GM23338 (cell line): ENCODE results near the gene DACT1.

Experiments
- CREB1 ChIP-seq: fragments of 250-450 bp; sonication (Bioruptor Pico); IDR thresholded peaks from 2 replicates; pipeline ENCODE4 v1.5.0; 2020; ENCODE audit warnings: low read depth, mild to moderate bottlenecking, moderate library complexity
- CTCF ChIP-seq, 2 experiments: fragments of 200-600 bp in 1 of 2; sonication (generic) in 1 of 2; conservative IDR thresholded peaks; 2 replicates each; pipeline versions ENCODE4 v1.5.1 to v1.6.1; 2016 to 2017; ENCODE audit warnings: antibody characterized with exemption in 2 of 2, low read depth in 2 of 2, mild to moderate bottlenecking in 2 of 2, moderate library complexity in 1 of 2
- EZH2 ChIP-seq: fragments of 200-600 bp; sonication (generic); IDR thresholded peaks from one replicate; pipeline ENCODE4 v1.8.0; 2017; ENCODE audit warnings: antibody characterized with exemption, mild to moderate bottlenecking, low read depth; ENCODE audit not compliant: unreplicated experiment
- EZH2phosphoT487 ChIP-seq: fragments of 200-600 bp; sonication (generic); IDR thresholded peaks from one replicate; pipeline ENCODE4 v1.8.1; 2018; ENCODE audit warnings: antibody characterized with exemption; ENCODE audit not compliant: unreplicated experiment
- NANOG ChIP-seq: IDR thresholded peaks from 2 replicates; pipeline ENCODE4 v1.6.1; 2016; ENCODE audit warnings: antibody characterized with exemption, borderline replicate concordance
- POLR2AphosphoS5 ChIP-seq: IDR thresholded peaks from 2 replicates; pipeline ENCODE4 v1.6.1; 2016; ENCODE audit warnings: antibody characterized with exemption, low read depth
- REST ChIP-seq: IDR thresholded peaks from one replicate; pipeline ENCODE4 v1.6.1; 2018; ENCODE audit warnings: antibody characterized with exemption; ENCODE audit not compliant: unreplicated experiment
- ZNF331 ChIP-seq: fragments of 250-450 bp; sonication (Bioruptor Pico); IDR thresholded peaks from 2 replicates; pipeline ENCODE4 v1.5.0; 2020; ENCODE audit warnings: low read depth, mild to moderate bottlenecking, moderate library complexity
- ZNF462 ChIP-seq: fragments of 250-450 bp; sonication (Bioruptor Pico); IDR thresholded peaks from 2 replicates; pipeline ENCODE4 v1.5.0; 2020; ENCODE audit warnings: mild to moderate bottlenecking, moderate library complexity

- no peak for TF ChIP-seq CTCF (conservative IDR thresholded peaks at IDR 0.05; ENCODE audit: low read depth in 2 of 2)
- TF ChIP-seq REST = no peak
- TF ChIP-seq EZH2 = no peak
- TF ChIP-seq POLR2AphosphoS5 = no peak
- no peak for TF ChIP-seq EZH2phosphoT487
- TF ChIP-seq ZNF331 (CRISPR knock-in tag) = no peak
- no peak for TF ChIP-seq CREB1 (CRISPR knock-in tag)
- no peak for TF ChIP-seq ZNF462 (CRISPR knock-in tag)
- TF ChIP-seq NANOG = peak; percentile 93
These were observed 1.6 kb upstream of the DACT1 start for GRCh38 chr14:58636129-58636528.
